Ovary (tissue), 3 donors: ENCODE results near the gene C12orf57.

Experiments used
- EP300 ChIP-seq: sonication (generic); formaldehyde crosslinking; IDR thresholded peaks from one replicate; pipeline ENCODE4 v1.6.1; 2017; ENCODE audit warnings: antibody characterized with exemption
- POLR2A ChIP-seq: fragments of 450-650 bp; IDR thresholded peaks from one replicate; pipeline ENCODE4 v1.6.1; 2017; ENCODE audit warnings: antibody characterized with exemption, mild to moderate bottlenecking, moderate library complexity
- TF ChIP-seq, protein P1 (sequence below), 3 donors: fragments of 450-650 bp in 2 of 3; fragments of 200-600 bp in 1 of 3; IDR thresholded peaks; one replicate each; pipeline versions ENCODE4 v1.5.1 to v1.8.0; 2016 to 2022; ENCODE audit warnings: antibody characterized with exemption in 3 of 3, mild to moderate bottlenecking in 1 of 3
- donor health status: DM: no; HTN: no; CAD: no.

DNA sequence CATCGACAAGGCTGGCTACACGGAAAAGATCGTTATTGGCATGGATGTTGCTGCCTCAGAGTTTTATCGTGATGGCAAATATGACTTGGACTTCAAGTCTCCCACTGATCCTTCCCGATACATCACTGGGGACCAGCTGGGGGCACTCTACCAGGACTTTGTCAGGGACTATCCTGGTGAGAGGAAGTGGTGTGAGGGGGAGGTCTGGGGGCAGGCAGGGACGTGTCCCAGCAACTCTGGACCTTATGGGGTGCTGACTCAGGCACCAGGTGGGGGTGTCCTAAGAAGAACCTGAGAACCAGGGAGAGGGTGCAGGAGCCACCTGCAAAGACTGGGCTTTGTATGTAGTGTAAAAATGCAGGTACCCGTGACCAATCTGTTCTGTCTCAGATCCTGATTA, 24.2 kb upstream of the C12orf57 start:
- TF ChIP-seq, protein P1, sequence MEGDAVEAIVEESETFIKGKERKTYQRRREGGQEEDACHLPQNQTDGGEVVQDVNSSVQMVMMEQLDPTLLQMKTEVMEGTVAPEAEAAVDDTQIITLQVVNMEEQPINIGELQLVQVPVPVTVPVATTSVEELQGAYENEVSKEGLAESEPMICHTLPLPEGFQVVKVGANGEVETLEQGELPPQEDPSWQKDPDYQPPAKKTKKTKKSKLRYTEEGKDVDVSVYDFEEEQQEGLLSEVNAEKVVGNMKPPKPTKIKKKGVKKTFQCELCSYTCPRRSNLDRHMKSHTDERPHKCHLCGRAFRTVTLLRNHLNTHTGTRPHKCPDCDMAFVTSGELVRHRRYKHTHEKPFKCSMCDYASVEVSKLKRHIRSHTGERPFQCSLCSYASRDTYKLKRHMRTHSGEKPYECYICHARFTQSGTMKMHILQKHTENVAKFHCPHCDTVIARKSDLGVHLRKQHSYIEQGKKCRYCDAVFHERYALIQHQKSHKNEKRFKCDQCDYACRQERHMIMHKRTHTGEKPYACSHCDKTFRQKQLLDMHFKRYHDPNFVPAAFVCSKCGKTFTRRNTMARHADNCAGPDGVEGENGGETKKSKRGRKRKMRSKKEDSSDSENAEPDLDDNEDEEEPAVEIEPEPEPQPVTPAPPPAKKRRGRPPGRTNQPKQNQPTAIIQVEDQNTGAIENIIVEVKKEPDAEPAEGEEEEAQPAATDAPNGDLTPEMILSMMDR (IDR thresholded peaks at IDR 0.05) = no peak
- TF ChIP-seq POLR2A (no peak), EP300 (no peak)
